Right ventricle myocardium superior (tissue), 1 donor: ENCODE measurements around the gene RHPN2. TPM values are rescaled to one million over a fixed set of nuclear protein-coding genes. Genes with fewer than 3 reads are reported as not detected.
"Not testable (repeated sequence)": the region's sequence is repeated elsewhere in the genome, so short reads cannot be mapped to it uniquely, and the experiment has no call there.

Experiments used
- ATAC-seq: fragments of 200-7000 bp; cut with Tn5 transposase; one replicate; pipeline ENCODE4 v1.9.1; 2020; ENCODE audit warnings: mild to moderate bottlenecking; ENCODE audit not compliant: poor library complexity
- DNase-seq: peaks from one replicate; pipeline ENCODE4 v3.0.0-alpha.2; 2020
- intact Hi-C: fragments of 100-400 bp; cut with DNase I; formaldehyde crosslinking; loops from one replicate; pipeline ENCODE4 v1.11.2; 2022
- total RNA-seq: library from RNA; stranded (reverse); fragmentation: NEBNext Ultra II Directional; extraction: Animal tissue kit (Norgen Biotek cat#: 25700); gene quantifications from one replicate; pipeline ENCODE4 v1.2.1, GENCODE V29; 2021
- donor health status: DM: no; HTN: yes; CAD: no; lungs with severe emphysema.

RHPN2 gene
- total RNA-seq, 1 donor from 2014 or later = 1.8 TPM

DNA sequence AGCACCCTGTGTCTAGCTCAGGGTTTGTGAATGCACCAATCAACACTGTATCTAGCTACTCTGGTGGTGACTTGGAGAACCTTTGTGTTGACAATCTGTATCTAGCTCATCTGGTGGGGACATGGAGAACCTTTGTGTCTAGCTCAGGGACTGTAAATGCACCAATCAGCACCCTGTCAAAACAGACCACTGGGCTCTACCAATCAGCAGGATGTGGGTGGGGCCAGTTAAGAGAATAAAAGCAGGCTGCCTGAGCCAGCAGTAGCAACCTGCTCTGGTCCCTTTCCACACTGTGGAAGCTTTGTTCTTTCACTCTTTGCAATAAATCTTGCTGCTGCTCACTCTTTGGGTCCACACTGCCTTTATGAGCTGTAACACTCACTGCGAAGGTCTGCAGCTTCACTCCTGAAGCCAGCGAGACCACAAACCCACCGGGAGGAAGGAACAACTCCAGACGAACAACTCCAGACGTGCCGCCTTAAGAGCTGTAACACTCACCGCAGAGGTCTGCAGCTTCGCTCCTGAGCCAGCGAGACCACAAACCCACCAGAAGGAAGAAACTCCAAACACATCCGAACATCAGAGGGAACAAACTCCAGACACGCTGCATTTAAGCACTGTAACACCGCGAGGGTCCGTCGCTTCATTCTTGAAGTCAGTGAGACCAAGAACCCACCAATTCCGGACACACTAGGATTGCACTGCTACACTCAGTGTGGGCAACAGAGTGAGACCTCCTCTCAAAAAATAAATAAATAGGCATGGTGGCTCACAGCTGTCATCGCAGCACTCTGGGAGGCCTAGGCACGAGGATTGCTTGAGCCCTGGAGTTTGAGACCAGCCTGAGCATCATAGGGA is 27.3 kb downstream of the RHPN2 start:
- intact Hi-C loops = not testable (repeated sequence)

DNA sequence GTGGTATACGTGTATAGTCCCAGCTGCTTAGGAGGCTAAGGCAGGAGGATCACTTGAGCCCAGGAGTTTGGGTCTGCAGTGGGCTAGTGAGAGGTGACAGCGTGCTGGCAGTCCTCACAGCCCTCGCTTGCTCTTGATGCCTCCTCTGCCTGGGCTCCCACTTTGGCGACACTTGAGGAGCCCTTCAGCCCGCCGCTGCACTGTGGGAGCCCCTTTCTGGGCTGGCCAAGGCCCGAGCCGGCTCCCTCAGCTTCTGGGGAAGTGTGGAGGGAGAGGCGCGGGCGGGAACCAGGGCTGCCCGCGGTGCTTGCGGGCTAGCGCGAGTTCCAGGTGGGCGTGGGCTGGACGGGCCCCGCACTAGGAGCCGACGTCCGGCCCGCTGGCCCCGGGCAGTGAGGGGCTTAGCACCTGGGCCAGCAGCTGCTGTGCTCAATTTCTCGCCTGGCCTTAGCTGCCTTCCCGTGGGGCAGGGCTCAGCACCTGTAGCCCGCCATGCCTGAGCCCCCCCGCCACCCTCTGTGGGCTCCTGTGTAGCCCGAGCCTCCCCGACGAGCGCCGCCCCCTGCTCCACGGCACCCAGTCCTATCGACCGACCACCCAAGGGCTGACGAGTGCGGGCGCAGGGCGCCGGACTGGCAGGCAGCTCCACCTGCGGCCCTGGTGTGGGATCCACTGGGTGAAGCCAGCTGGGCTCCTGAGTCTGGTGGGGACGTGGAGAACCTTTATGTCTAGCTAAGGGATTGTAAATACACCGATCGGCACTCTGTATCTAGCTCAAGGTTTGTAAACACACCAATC is 28.1 kb downstream of the RHPN2 start:
- DNase-seq, intact Hi-C loops, ATAC-seq: not testable (repeated sequence)

More for the DNA sequence above, 27.3 kb downstream of the RHPN2 start:
- not testable (repeated sequence) for DNase-seq, ATAC-seq

DNA sequence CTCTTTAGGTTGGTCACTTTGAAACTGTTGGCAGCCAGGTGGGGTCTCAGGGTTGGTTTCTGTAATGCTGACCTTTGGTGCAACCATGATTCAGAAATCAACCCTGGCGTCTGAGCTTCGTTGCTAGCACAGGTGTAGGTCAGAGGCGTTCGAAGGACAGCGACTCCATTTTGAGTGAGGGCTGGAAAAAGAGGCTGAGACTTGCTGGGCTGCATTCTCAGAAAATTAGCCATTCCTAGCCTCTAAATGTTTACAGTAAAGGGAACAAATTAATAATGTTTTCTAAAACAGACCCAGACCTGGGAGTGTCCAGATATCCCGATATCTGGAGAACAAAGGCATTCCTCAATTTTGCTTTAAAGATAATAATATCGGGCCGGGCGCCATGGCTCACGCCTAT is 29.2 kb downstream of the RHPN2 start:
- DNase-seq (no peak), ATAC-seq (no peak)
- intact Hi-C loops = no loop called here

DNA sequence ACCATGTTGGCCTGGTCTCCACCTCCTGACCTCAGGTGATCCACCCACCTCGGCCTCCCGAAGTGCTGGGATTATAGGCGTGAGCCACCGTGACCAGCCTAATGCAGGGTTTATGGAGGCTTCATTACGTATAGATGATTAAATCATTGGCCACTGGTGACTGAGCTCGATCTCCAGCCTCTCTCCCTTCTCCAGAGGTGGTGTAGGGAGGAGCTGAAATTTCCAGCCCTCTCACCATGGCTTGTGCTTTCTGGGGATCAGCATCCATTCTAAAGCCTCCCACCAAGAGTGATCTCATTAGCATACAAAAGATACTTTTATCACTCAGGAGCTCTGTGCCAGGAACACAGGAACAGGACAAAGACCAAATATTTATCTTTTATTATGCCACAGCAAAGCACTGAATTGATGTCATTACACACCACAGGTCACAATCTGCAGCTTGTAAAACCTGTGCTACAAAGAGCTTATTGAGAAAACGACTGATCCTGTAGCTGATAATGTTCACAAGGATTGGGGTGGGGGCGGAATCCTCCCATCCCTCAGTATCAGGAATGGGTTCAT is 32.4 kb downstream of the RHPN2 start:
- intact Hi-C loops = no loop called here
- ATAC-seq (no peak), DNase-seq (no peak)

GRCh38 chr19:33029746-33030303 is 34.9 kb downstream of the RHPN2 start:
- ATAC-seq = no peak
- intact Hi-C loops = no loop called here
- no peak for DNase-seq

- intact Hi-C loops, ATAC-seq, DNase-seq: not testable (repeated sequence)
These were observed 38.1 kb downstream of the RHPN2 start for GRCh38 chr19:33026602-33027001.

- DNase-seq, intact Hi-C loops, ATAC-seq: not testable (repeated sequence)
These were observed 39.0 kb downstream of the RHPN2 start for GRCh38 chr19:33025468-33026238.

GRCh38 chr19:33024398-33024797 is 40.3 kb downstream of the RHPN2 start:
- no peak for DNase-seq
- ATAC-seq = no peak
- intact Hi-C loops = no loop called here

- intact Hi-C loops = no loop called here
- ATAC-seq (no peak), DNase-seq (no peak)
These were observed 42.1 kb downstream of the RHPN2 start for GRCh38 chr19:33022472-33023116.

GRCh38 chr19:33010891-33011290 is 53.8 kb downstream of the RHPN2 start:
- intact Hi-C loops, DNase-seq, ATAC-seq: not testable (repeated sequence)

DNA sequence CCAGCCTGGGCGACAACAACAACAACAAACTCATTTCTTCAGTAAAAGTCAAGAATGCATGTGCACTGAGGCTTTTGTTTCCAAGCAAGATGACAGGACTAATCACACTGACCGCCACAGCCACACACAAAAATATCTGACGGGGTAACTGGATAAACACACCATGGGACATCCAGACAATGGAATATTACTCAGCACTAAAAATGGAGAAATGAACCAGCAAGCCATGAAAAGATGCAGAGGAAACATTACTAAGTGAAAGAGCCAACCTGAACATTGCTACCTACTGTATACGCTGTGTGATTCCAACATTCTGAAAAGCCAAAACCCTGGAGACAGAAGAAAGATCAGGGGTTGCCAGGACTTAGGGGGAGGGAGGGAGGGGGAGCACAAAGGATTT is 56.0 kb downstream of the RHPN2 start:
- ATAC-seq (no peak), DNase-seq (no peak)
- intact Hi-C loops = no loop called here

- intact Hi-C loops = no loop called here
- DNase-seq (no peak), ATAC-seq (no peak)
These were observed 59.2 kb downstream of the RHPN2 start for GRCh38 chr19:33005440-33005839.

GRCh38 chr19:33003424-33004024 is 61.2 kb downstream of the RHPN2 start:
- ATAC-seq, intact Hi-C loops, DNase-seq: not testable (repeated sequence)

DNA sequence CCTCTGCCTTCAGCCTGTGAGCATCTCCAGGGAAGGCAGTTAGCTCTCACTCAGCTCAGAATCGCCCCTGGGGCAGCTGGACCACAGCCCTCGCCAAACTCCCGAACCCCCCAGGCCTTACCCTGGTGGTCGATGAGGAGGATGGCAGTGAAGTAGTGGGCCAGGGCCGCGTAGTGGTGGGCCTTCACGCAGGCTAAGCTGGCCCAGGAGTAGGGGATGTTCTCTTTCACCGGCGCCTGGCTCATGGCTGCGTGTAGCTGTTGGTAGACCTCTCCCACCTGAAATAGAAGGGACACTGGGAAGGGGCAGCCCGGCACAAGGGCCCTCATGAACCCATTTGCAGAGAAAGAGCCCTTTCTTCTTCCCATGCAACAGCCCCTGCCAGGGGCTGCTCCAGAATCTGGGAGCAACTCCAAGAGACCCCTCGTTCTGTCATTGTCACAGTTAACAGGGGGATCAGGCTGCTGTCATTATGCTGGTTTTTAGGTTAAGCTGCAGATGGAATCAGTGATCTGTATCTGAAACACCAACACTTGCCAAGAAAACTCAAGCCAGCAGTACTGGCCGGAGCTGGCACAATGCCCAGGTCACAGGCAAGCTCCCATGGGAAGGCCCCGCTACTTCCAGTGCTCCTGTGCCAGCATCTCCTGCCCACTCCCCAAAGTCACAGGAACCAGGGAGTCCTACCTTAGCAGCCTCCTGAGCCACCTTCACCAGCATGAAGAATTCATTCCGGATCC is 62.4 kb downstream of the RHPN2 start:
- ATAC-seq, intact Hi-C loops, DNase-seq: not testable (repeated sequence)

GRCh38 chr19:33000910-33001309 is 63.8 kb downstream of the RHPN2 start:
- ATAC-seq (no peak), DNase-seq (no peak)
- intact Hi-C loops = no loop called here

DNA sequence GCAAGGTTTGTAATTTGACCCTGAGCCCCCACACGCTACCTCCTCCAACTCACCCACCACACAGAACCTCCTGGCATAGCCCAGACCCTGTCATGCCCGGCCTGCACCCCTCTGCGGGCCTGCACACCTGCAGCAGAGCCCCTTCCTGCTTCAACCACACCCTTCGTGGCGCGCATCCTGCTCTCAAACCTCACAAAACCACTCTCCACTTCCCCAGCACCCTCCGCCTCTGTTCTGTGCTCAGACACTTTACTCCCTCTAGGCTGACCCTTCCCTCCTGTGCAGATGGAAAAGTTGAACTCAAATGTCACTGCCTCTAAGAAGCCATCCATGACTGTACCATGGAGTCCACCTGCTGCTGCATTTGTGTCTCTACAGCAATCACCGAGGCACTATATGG is 64.2 kb downstream of the RHPN2 start:
- ATAC-seq = no peak
- intact Hi-C loops = no loop called here
- DNase-seq = no peak

- DNase-seq (no peak), ATAC-seq (no peak)
- intact Hi-C loops = no loop called here
These were observed 66.0 kb downstream of the RHPN2 start for GRCh38 chr19:32998722-32999121.
